ENCODE results near the gene EIF4A3. TPM values are rescaled to one million over a fixed set of nuclear protein-coding genes. Genes with fewer than 3 reads are reported as not detected.

The EIF4A3 gene
- polyA plus RNA-seq, 1 donor (not counting 4 experiments of a cell fraction or from before 2014, with no cell fraction given) = 143 TPM

- Histone ChIP-seq H3K4me3 (ENCODE audit: control insufficient read depth in 2 of 3, extremely low read depth in 1 of 3, insufficient read depth in 2 of 3, low read depth in 1 of 3, low read length in 3 of 3) (no peak overlapping the region), H3K79me2 (ENCODE audit: control insufficient read depth, insufficient read depth, low read length) (no peaks in the 10 kb centered on the region), H3K36me3 (ENCODE audit: control insufficient read depth in 2 of 2, extremely low read depth in 1 of 2, insufficient read depth in 2 of 2, low read length in 2 of 2) (no peaks in the 10 kb centered on the region), H3K9me1 (ENCODE audit: control insufficient read depth, extremely low read depth, insufficient read depth, low read length) (no peaks in the 10 kb centered on the region), H3K4me2 (ENCODE audit: control insufficient read depth, extremely low read depth, insufficient read depth, low read depth, low read length) (no peak overlapping the region), H2AFZ (ENCODE audit: control insufficient read depth, low read length) (no peak overlapping the region), H3K9me3 (ENCODE audit: control insufficient read depth, low read depth, low read length) (no peaks in the 10 kb centered on the region), H4K20me1 (ENCODE audit: control insufficient read depth, extremely low read depth, insufficient read depth, low read length) (no peaks in the 10 kb centered on the region), H3K27me3 (ENCODE audit: control insufficient read depth, extremely low read depth, insufficient read depth, low read length) (peaks cover 8% of the 10 kb centered on the region), H3K4me1 (ENCODE audit: control insufficient read depth, extremely low read depth, insufficient read depth, low read length) (peaks cover 5% of the 10 kb centered on the region), H3K27ac (ENCODE audit: control insufficient read depth, insufficient read depth, low read length) (no peak overlapping the region), H3K9ac (ENCODE audit: control insufficient read depth, extremely low read depth, insufficient read depth, low read length) (no peak overlapping the region)
- FAIRE-seq (no peak), DNase-seq (ENCODE audit: low read depth, low spot score) (no peak)
- dilution Hi-C loops (cut with MboI; ENCODE audit: extremely low pct_ligation_motif_present, low sequenced_read_pairs) = no loop called here
- no peak for TF ChIP-seq EZH2 (IDR thresholded peaks at IDR 0.05; ENCODE audit: low read length)
- TF ChIP-seq, protein P1, sequence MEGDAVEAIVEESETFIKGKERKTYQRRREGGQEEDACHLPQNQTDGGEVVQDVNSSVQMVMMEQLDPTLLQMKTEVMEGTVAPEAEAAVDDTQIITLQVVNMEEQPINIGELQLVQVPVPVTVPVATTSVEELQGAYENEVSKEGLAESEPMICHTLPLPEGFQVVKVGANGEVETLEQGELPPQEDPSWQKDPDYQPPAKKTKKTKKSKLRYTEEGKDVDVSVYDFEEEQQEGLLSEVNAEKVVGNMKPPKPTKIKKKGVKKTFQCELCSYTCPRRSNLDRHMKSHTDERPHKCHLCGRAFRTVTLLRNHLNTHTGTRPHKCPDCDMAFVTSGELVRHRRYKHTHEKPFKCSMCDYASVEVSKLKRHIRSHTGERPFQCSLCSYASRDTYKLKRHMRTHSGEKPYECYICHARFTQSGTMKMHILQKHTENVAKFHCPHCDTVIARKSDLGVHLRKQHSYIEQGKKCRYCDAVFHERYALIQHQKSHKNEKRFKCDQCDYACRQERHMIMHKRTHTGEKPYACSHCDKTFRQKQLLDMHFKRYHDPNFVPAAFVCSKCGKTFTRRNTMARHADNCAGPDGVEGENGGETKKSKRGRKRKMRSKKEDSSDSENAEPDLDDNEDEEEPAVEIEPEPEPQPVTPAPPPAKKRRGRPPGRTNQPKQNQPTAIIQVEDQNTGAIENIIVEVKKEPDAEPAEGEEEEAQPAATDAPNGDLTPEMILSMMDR (optimal IDR thresholded peaks at IDR 0.05 in 1 of 3, IDR thresholded peaks at IDR 0.05 in 1 of 3, conservative IDR thresholded peaks at IDR 0.05 in 1 of 3; ENCODE audit: extremely low read depth in 1 of 3, insufficient read depth in 2 of 3, low read length in 3 of 3) = no peak
Measured at GRCh38 chr17:80177986-80178595, 31.2 kb upstream of the EIF4A3 start.

GRCh38 chr17:80176757-80177156 lies 29.8 kb upstream of the EIF4A3 start:
- Histone ChIP-seq H3K27ac (ENCODE audit: control insufficient read depth, insufficient read depth, low read length) (no peak overlapping the region), H4K20me1 (ENCODE audit: control insufficient read depth, extremely low read depth, insufficient read depth, low read length) (no peaks in the 10 kb centered on the region), H3K9me1 (ENCODE audit: control insufficient read depth, extremely low read depth, insufficient read depth, low read length) (no peaks in the 10 kb centered on the region), H3K9me3 (ENCODE audit: control insufficient read depth, low read depth, low read length) (no peaks in the 10 kb centered on the region), H3K4me1 (ENCODE audit: control insufficient read depth, extremely low read depth, insufficient read depth, low read length) (peaks cover 5% of the 10 kb centered on the region), H3K36me3 (ENCODE audit: control insufficient read depth in 2 of 2, extremely low read depth in 1 of 2, insufficient read depth in 2 of 2, low read length in 2 of 2) (no peaks in the 10 kb centered on the region), H3K4me3 (ENCODE audit: control insufficient read depth in 2 of 3, extremely low read depth in 1 of 3, insufficient read depth in 2 of 3, low read depth in 1 of 3, low read length in 3 of 3) (no peak overlapping the region), H3K4me2 (ENCODE audit: control insufficient read depth, extremely low read depth, insufficient read depth, low read depth, low read length) (no peak overlapping the region), H2AFZ (ENCODE audit: control insufficient read depth, low read length) (no peak overlapping the region), H3K27me3 (ENCODE audit: control insufficient read depth, extremely low read depth, insufficient read depth, low read length) (no peaks in the 10 kb centered on the region), H3K9ac (ENCODE audit: control insufficient read depth, extremely low read depth, insufficient read depth, low read length) (no peak overlapping the region), H3K79me2 (ENCODE audit: control insufficient read depth, insufficient read depth, low read length) (no peaks in the 10 kb centered on the region)
- TF ChIP-seq, protein P1 (optimal IDR thresholded peaks at IDR 0.05 in 1 of 3, IDR thresholded peaks at IDR 0.05 in 1 of 3, conservative IDR thresholded peaks at IDR 0.05 in 1 of 3; ENCODE audit: extremely low read depth in 1 of 3, insufficient read depth in 2 of 3, low read length in 3 of 3) = no peak
- no peak for TF ChIP-seq EZH2 (IDR thresholded peaks at IDR 0.05; ENCODE audit: low read length)
- FAIRE-seq = no peak
- DNase-seq (ENCODE audit: low read depth, low spot score) = no peak
- dilution Hi-C loops (cut with MboI; ENCODE audit: extremely low pct_ligation_motif_present, low sequenced_read_pairs) = no loop called here

Data from keratinocyte (primary cell).